OCI-LY1 (cell line): ENCODE data around the gene ACSL6.

Experiments
- EZH2 ChIP-seq: fragments of 200-600 bp; sonication (generic), shearing (Covaris generic); IDR thresholded peaks from 2 replicates; pipeline ENCODE4 v1.8.0; 2017; ENCODE audit warnings: borderline replicate concordance, mixed run types, mild to moderate bottlenecking, antibody characterized with exemption, low read length, moderate library complexity, mixed read lengths
- TF ChIP-seq, protein P1 (sequence below): fragments of 200-600 bp; sonication (generic), shearing (Covaris generic); IDR thresholded peaks from 2 replicates; pipeline ENCODE4 v1.5.1; 2017; ENCODE audit warnings: mild to moderate bottlenecking, antibody characterized with exemption, low read length, moderate library complexity, mixed read lengths

DNA sequence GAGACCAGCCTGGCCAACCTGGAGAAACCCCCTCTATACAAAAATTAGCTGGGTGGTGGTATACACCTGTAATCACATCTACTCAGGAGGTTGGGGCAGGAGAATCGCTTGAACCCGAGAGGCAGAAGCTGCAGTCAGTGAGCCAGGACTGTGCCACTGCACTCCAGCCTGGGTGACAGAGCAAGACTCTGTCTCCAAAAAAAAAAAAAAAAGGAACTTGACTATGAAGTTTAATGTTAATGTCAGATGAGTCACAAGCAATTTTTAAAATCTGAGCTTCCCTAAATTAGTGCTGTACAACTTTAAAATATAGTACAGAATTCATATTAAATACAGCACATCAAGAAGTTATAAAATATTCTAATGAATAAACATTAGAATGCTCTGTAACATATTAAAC, 67.5 kb downstream of the ACSL6 start:
- TF ChIP-seq, protein P1, sequence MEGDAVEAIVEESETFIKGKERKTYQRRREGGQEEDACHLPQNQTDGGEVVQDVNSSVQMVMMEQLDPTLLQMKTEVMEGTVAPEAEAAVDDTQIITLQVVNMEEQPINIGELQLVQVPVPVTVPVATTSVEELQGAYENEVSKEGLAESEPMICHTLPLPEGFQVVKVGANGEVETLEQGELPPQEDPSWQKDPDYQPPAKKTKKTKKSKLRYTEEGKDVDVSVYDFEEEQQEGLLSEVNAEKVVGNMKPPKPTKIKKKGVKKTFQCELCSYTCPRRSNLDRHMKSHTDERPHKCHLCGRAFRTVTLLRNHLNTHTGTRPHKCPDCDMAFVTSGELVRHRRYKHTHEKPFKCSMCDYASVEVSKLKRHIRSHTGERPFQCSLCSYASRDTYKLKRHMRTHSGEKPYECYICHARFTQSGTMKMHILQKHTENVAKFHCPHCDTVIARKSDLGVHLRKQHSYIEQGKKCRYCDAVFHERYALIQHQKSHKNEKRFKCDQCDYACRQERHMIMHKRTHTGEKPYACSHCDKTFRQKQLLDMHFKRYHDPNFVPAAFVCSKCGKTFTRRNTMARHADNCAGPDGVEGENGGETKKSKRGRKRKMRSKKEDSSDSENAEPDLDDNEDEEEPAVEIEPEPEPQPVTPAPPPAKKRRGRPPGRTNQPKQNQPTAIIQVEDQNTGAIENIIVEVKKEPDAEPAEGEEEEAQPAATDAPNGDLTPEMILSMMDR, result no peak
- TF ChIP-seq EZH2, result no peak
